Large intestine (tissue), 3 donors: ENCODE results near the gene GATAD2A. TPM values are rescaled to one million over a fixed set of nuclear protein-coding genes. Genes with fewer than 3 reads are reported as not detected.
"Not testable (repeated sequence)": the region's sequence is repeated elsewhere in the genome, so short reads cannot be mapped to it uniquely, and the experiment has no call there.

Experiments
- DNase-seq, 2 donors: peaks; one replicate each; pipeline versions ENCODE4 v3.0.0 to v3.0.0-alpha.2; 2013
- H3K27ac ChIP-seq: one replicate; pipeline ENCODE4 v1.5.1; 2013; ENCODE audit warnings: low read length
- H3K27me3 ChIP-seq: 2 replicates; pipeline ENCODE4 v1.6.1; 2013; ENCODE audit warnings: low read length; ENCODE audit not compliant: control insufficient read depth, insufficient read depth
- H3K36me3 ChIP-seq: 2 replicates; pipeline ENCODE4 v1.6.1; 2013; ENCODE audit warnings: low read length; ENCODE audit not compliant: control insufficient read depth, insufficient read depth
- H3K4me1 ChIP-seq: one replicate; pipeline ENCODE4 v1.6.1; 2013; ENCODE audit warnings: low read length; ENCODE audit not compliant: control insufficient read depth, insufficient read depth
- H3K4me3 ChIP-seq: one replicate; pipeline ENCODE4 v1.5.1; 2013; ENCODE audit warnings: low read length
- H3K9me3 ChIP-seq: one replicate; pipeline ENCODE4 v1.6.1; 2013; ENCODE audit warnings: mild to moderate bottlenecking, low read depth, low read length, moderate library complexity; ENCODE audit not compliant: control insufficient read depth
- WGBS: methylation state at CpG from one replicate; pipeline ENCODE4 v1.1.5; 2013; ENCODE audit warnings: low lambda C conversion rate; ENCODE audit not compliant: insufficient coverage; 5-methylcytosine and 5-hydroxymethylcytosine counted together
- polyA plus RNA-seq: library from polyadenylated mRNA; unstranded; fragments of 120-200 nt; gene quantifications from one replicate; pipeline ENCODE4 v1.2.1, GENCODE V29; 2013

The GATAD2A gene
- polyA plus RNA-seq, 1 donor, result 46.8 TPM

DNA sequence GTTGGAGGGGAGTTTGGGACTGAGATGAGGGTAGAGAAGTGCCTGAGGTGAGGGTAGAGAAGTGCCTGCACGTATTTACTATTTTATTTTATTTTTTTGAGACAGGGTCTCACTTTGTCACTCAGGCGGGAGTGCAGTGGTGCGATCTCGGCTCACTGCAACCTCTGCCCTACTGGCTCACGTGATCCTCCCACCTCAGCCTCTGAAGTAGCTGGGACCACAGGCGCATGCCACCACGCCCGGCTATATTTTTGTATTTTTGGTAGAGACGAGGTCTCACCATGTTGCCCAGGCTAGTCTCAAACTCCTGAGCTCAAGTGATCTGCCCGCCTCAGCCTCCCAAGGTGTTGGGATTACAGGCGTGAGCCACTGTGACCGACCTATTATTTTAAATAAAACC, 15.8 kb upstream of the GATAD2A start:
- not testable (repeated sequence) for H3K9me3 ChIP-seq, DNase-seq, H3K27ac ChIP-seq, H3K36me3 ChIP-seq, H3K4me3 ChIP-seq, H3K27me3 ChIP-seq
- WGBS, result no CpG with 5 or more reads among the region's 12 CpGs
- H3K4me1 ChIP-seq, result peaks cover 28% of the 10 kb centered on the region

- not testable (repeated sequence) for H3K27ac ChIP-seq, H3K36me3 ChIP-seq, H3K27me3 ChIP-seq, H3K9me3 ChIP-seq, DNase-seq, H3K4me3 ChIP-seq, H3K4me1 ChIP-seq
- WGBS, result no CpG with 5 or more reads among the region's 7 CpGs
Observed at GRCh38 chr19:19394333-19394732, 11.1 kb upstream of the GATAD2A start.

GRCh38 chr19:19399733-19400433, 5.6 kb upstream of the GATAD2A start:
- Histone ChIP-seq H3K27me3 (no peaks in the 10 kb centered on the region), H3K27ac (no peak overlapping the region), H3K4me1 (peaks cover 8% of the 10 kb centered on the region), H3K4me3 (no peak overlapping the region), H3K9me3 (no peaks in the 10 kb centered on the region), H3K36me3 (no peaks in the 10 kb centered on the region)
- 60% methylated on average over 1 of the region's 9 CpGs for WGBS
- no peak for DNase-seq

GRCh38 chr19:19402656-19403372, 2.7 kb upstream of the GATAD2A start:
- Histone ChIP-seq H3K36me3 (no peaks in the 10 kb centered on the region), H3K27ac (no peak overlapping the region), H3K4me1 (peaks cover 14% of the 10 kb centered on the region), H3K4me3 (no peak overlapping the region), H3K27me3 (no peaks in the 10 kb centered on the region), H3K9me3 (no peaks in the 10 kb centered on the region)
- 86% methylated on average over 1 of the region's 11 CpGs for WGBS
- no peak for DNase-seq

- WGBS, result no CpG with 5 or more reads among the region's 5 CpGs
Observed at GRCh38 chr19:19403373-19403901, 2.0 kb upstream of the GATAD2A start.

DNA sequence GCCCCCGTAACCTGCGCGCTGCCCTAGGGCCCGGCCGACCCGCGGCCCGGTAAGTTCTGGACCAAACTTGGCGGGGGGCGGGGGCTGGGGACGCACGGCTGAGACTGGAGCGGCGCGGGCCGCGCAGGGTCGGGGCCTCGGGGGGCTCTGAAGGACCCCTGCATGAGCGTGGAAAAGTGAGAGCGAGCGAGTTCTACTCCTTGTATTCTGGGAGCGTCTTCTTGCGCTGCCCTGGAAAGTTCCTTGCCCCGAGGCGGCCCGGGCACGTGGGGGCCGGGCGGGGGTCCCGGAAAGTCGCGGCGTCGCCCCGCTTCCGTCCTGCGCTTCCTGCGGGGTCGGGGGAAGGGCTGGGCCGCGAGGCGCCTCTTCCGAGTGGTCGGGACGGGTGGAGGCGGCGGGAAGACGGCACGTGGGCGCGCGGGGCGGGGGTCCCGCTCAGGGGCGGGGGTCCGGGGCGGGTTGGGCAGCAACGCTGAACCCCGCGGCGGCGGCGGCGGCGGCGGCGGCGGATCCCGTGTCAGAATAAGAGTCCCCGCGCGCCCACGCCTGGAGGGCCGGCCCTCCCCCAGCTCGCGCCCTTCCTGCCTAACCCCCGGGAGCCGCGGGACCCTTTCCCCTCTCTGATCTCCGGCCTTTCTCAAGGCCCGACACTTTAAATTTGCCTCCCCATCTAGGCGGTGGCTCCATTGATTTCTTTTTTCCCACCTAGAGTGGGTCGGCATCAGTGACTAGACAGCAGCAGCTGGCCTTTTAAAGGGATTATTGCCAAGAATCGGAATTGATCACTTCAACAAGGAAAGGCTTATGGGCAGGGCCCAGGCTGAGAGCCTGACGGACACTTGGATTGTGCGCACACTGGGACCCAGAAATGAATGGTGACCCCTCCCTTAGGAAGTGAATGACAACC, 749 bp downstream of the GATAD2A start:
- Histone ChIP-seq H3K27ac (peak overlapping the region; percentile 92), H3K4me1 (peaks cover 34% of the 10 kb centered on the region), H3K4me3 (peak overlapping the region; percentile 61), H3K27me3 (no peaks in the 10 kb centered on the region), H3K9me3 (no peaks in the 10 kb centered on the region), H3K36me3 (no peaks in the 10 kb centered on the region)
- WGBS, result 0% methylated on average over 2 of the region's 87 CpGs
- no peak for DNase-seq

More at GRCh38 chr19:19403373-19403901, 2.0 kb upstream of the GATAD2A start:
- Histone ChIP-seq H3K36me3 (no peaks in the 10 kb centered on the region), H3K27ac (no peak overlapping the region), H3K4me1 (peaks cover 14% of the 10 kb centered on the region), H3K9me3 (no peaks in the 10 kb centered on the region), H3K27me3 (no peaks in the 10 kb centered on the region), H3K4me3 (no peak overlapping the region)
- DNase-seq, result no peak

DNA sequence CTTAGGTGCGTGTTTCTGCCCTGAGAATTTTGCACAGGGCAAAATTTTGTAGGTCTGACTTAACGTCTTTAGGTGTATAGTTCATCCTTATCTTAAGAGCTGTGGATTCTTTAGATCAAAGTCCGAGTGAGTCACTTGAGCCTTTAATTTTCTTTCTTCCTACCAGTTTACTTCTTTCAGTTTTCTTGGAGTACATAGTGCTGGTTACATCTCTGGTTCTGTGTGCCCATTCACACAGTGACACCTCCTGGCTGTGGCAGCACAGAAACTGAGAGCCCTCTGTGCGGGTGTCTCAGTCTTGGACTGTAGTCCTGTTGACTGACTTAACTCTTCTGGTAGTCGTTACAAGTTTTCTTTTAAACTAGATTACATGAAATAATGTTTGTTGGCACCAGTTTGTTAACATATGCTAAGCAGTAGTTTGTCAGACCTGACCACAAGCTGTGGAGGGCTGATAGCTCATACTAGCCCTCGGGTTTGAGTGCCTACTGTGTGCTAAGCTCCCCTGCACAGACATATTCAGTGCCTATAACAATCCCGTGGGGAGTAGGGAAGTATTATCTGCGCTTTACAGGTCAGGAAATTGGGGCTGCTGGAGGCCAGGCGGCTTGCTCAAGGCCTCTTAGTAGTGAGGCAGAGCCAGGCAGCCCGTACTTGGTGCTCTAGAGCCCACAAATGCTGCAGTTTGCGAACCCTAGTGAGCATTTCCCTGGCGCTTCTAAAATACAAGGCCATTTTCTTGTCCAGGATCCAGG, 1.6 kb downstream of the GATAD2A start:
- Histone ChIP-seq H3K27ac (peak overlapping the region; percentile 92), H3K9me3 (no peaks in the 10 kb centered on the region), H3K4me1 (peaks cover 34% of the 10 kb centered on the region), H3K36me3 (no peaks in the 10 kb centered on the region), H3K4me3 (peak overlapping the region; percentile 61), H3K27me3 (no peaks in the 10 kb centered on the region)
- 0% methylated on average over 2 of the region's 12 CpGs for WGBS
- peak; percentile 81 to 94 for DNase-seq

GRCh38 chr19:19407633-19407930, 2.1 kb downstream of the GATAD2A start:
- peaks cover 34% of the 10 kb centered on the region for H3K4me1 ChIP-seq
- H3K4me3 ChIP-seq, result peak overlapping the region; percentile 5
- no peaks in the 10 kb centered on the region for H3K9me3 ChIP-seq
- peak overlapping the region; percentile 92 for H3K27ac ChIP-seq
- WGBS, result no CpG with 5 or more reads among the region's 4 CpGs
- DNase-seq, result no peak
- H3K27me3 ChIP-seq, result no peaks in the 10 kb centered on the region
- no peaks in the 10 kb centered on the region for H3K36me3 ChIP-seq

GRCh38 chr19:19409205-19409604, 3.7 kb downstream of the GATAD2A start:
- Histone ChIP-seq H3K27ac (no peak overlapping the region), H3K4me1 (peaks cover 30% of the 10 kb centered on the region), H3K36me3 (no peaks in the 10 kb centered on the region), H3K4me3 (no peak overlapping the region), H3K27me3 (no peaks in the 10 kb centered on the region), H3K9me3 (no peaks in the 10 kb centered on the region)
- WGBS, result no CpG with 5 or more reads among the region's 4 CpGs
- no peak for DNase-seq

DNA sequence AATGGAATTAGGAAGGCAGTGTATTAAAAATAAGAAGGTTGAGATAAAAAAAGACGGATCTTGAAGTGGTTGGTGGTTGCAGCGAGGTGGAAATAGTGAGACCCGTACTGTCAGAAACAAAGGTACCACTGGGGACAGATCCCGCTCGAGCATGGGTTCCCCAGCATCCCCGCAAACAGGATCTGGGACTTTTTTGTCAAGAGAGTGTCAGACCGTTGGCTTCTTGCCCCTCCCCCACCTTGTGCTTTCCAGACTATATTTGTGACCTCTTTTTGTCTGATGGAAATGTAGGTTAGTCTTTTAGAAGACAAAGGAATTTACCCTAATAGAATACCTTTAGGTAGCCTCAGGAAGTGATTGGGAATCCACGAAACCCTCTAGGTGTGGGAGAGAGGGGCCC, 4.2 kb downstream of the GATAD2A start:
- Histone ChIP-seq H3K9me3 (no peaks in the 10 kb centered on the region), H3K4me3 (no peak overlapping the region), H3K36me3 (no peaks in the 10 kb centered on the region), H3K27me3 (no peaks in the 10 kb centered on the region), H3K4me1 (peaks cover 30% of the 10 kb centered on the region), H3K27ac (no peak overlapping the region)
- WGBS, result no CpG with 5 or more reads among the region's 8 CpGs
- DNase-seq, result no peak
